Measurements from ENCODE around the gene STK40. TPM values are rescaled to one million over a fixed set of nuclear protein-coding genes. Genes with fewer than 3 reads are reported as not detected.

STK40 gene
- total RNA-seq, 4 donors from 2014 or later: 25.7 to 39.3 (median 30.0) TPM

- Histone ChIP-seq H3K9me3 (no peaks in the 10 kb centered on the region), H3K36me3 (peaks cover 0 to 21% (median 5%) of the 10 kb centered on the region in 3 donors), H3K27me3 (no peaks in the 10 kb centered on the region), H3K4me1 (peaks cover 4 to 53% (median 25%) of the 10 kb centered on the region in 4 donors), H3K4me3 (no peak overlapping the region), H3K27ac (peak overlapping the region in 3 of 4 donors; percentile 7 to 63 (median 20))
- WGBS, 2 donors: 89 to 93% methylated on average over 5 of the region's 5 CpGs
- no peak for TF ChIP-seq EP300 (IDR thresholded peaks at IDR 0.05)
- no peak for TF ChIP-seq POLR2A (IDR thresholded peaks at IDR 0.05)
- DNase-seq (ENCODE audit: low spot score in 2 of 2): no peak
Measured at GRCh38 chr1:36367066-36367465, 18.7 kb downstream of the STK40 start.

- 17 to 24% methylated on average over 18 of the region's 18 CpGs for WGBS, 2 donors
- Histone ChIP-seq H3K36me3 (peaks cover 0 to 30% (median 5%) of the 10 kb centered on the region in 3 donors), H3K4me1 (peaks cover 4 to 44% (median 22%) of the 10 kb centered on the region in 4 donors), H3K4me3 (no peak overlapping the region), H3K27ac (peak overlapping the region in 3 of 4 donors; percentile 44 to 85 (median 50)), H3K9me3 (no peaks in the 10 kb centered on the region), H3K27me3 (no peaks in the 10 kb centered on the region)
- DNase-seq (ENCODE audit: low spot score in 2 of 2): no peak
- TF ChIP-seq CTCF (IDR thresholded peaks at IDR 0.05): no peak
- TF ChIP-seq EP300 (IDR thresholded peaks at IDR 0.05): no peak
Measured at GRCh38 chr1:36366091-36366661, 19.5 kb downstream of the STK40 start.

GRCh38 chr1:36365381-36365780 lies 20.3 kb downstream of the STK40 start:
- H3K27ac ChIP-seq: peak overlapping the region in 3 of 4 donors; percentile 44 to 85 (median 50)
- TF ChIP-seq EP300 (IDR thresholded peaks at IDR 0.05) (peak in 1 of 2 donors; percentile 53), CTCF (IDR thresholded peaks at IDR 0.05) (no peak)
- H3K4me1 ChIP-seq: peaks cover 4 to 43% (median 22%) of the 10 kb centered on the region in 4 donors
- peak; percentile 85 for DNase-seq (ENCODE audit: low spot score in 2 of 2)
- H3K9me3 ChIP-seq: no peaks in the 10 kb centered on the region
- WGBS, 2 donors: 59 to 72% methylated on average over 1 of the region's 1 CpG
- H3K4me3 ChIP-seq: no peak overlapping the region
- H3K27me3 ChIP-seq: no peaks in the 10 kb centered on the region
- peaks cover 0 to 38% (median 5%) of the 10 kb centered on the region in 3 donors for H3K36me3 ChIP-seq

GRCh38 chr1:36359911-36360550 lies 25.7 kb downstream of the STK40 start:
- no peak for DNase-seq (ENCODE audit: low spot score in 2 of 2)
- WGBS, 2 donors: 84 to 85% methylated on average over 6 of the region's 6 CpGs
- Histone ChIP-seq H3K36me3 (peaks cover 0 to 67% (median 5%) of the 10 kb centered on the region in 3 donors), H3K4me1 (peaks cover 0 to 5% (median under 1%) of the 10 kb centered on the region in 4 donors), H3K9me3 (no peaks in the 10 kb centered on the region), H3K4me3 (no peak overlapping the region), H3K27ac (no peak overlapping the region), H3K27me3 (no peaks in the 10 kb centered on the region)
- no peak for TF ChIP-seq POLR2A (IDR thresholded peaks at IDR 0.05)
- TF ChIP-seq CTCF (IDR thresholded peaks at IDR 0.05): no peak
- TF ChIP-seq EP300 (IDR thresholded peaks at IDR 0.05): no peak

- H3K27ac ChIP-seq: no peak overlapping the region
- no peaks in the 10 kb centered on the region for H3K9me3 ChIP-seq
- peaks cover 0 to 3% (median 0%) of the 10 kb centered on the region in 4 donors for H3K4me1 ChIP-seq
- no peak for TF ChIP-seq EP300 (IDR thresholded peaks at IDR 0.05)
- no peak for TF ChIP-seq CTCF (IDR thresholded peaks at IDR 0.05)
- no peak for TF ChIP-seq POLR2A (IDR thresholded peaks at IDR 0.05)
- WGBS, 2 donors: 93 to 94% methylated on average over 5 of the region's 5 CpGs
- no peaks in the 10 kb centered on the region for H3K27me3 ChIP-seq
- no peak overlapping the region for H3K4me3 ChIP-seq
- no peak for DNase-seq (ENCODE audit: low spot score in 2 of 2)
- H3K36me3 ChIP-seq: peaks cover 1 to 74% (median 9%) of the 10 kb centered on the region in 3 donors
Measured at GRCh38 chr1:36359383-36359782, 26.3 kb downstream of the STK40 start.
